Osteocyte (in vitro differentiated cells): Measurements from ENCODE around the gene PRLR. TPM values are rescaled to one million over a fixed set of nuclear protein-coding genes. Genes with fewer than 3 reads are reported as not detected.

ENCODE experiments used
- DNase-seq: peaks from one replicate; pipeline ENCODE4 v3.0.0; 2021; ENCODE audit warnings: mixed read lengths; ENCODE audit not compliant: unreplicated experiment; ENCODE audit errors: extremely low spot score
- H3K27ac Mint-ChIP-seq: one replicate; pipeline ENCODE4 v1.8.0; 2021; ENCODE audit warnings: mild to moderate bottlenecking, mixed read lengths; ENCODE audit not compliant: unreplicated experiment
- H3K27me3 Mint-ChIP-seq: one replicate; pipeline ENCODE4 v1.8.0; 2021; ENCODE audit warnings: mixed read lengths; ENCODE audit not compliant: unreplicated experiment
- H3K36me3 Mint-ChIP-seq: one replicate; pipeline ENCODE4 v1.8.0; 2021; ENCODE audit warnings: mixed read lengths; ENCODE audit not compliant: unreplicated experiment
- H3K4me1 Mint-ChIP-seq: one replicate; pipeline ENCODE4 v1.8.0; 2021; ENCODE audit warnings: mixed read lengths; ENCODE audit not compliant: unreplicated experiment
- H3K4me3 Mint-ChIP-seq: one replicate; pipeline ENCODE4 v1.8.0; 2021; ENCODE audit warnings: mild to moderate bottlenecking, moderate library complexity, mixed read lengths; ENCODE audit not compliant: unreplicated experiment
- H3K9me3 Mint-ChIP-seq: one replicate; pipeline ENCODE4 v1.8.0; 2021; ENCODE audit warnings: mixed read lengths; ENCODE audit not compliant: unreplicated experiment
- total RNA-seq: library from RNA; stranded (reverse); gene quantifications from 2 replicates; pipeline ENCODE4 v1.2.1, GENCODE V29; 2021
- TF ChIP-seq, protein P1 (sequence below): fragments of 200-600 bp; sonication (generic); IDR thresholded peaks from 2 replicates; pipeline ENCODE4 v1.5.0; 2021; ENCODE audit warnings: antibody characterized with exemption, mild to moderate bottlenecking, moderate library complexity

PRLR gene
- total RNA-seq, 1 donor from 2014 or later: 0.30 TPM

GRCh38 chr5:35067985-35068384 is 162.3 kb downstream of the PRLR start:
- Mint-ChIP-seq H3K27ac (no peak overlapping the region), H3K4me3 (no peak overlapping the region), H3K4me1 (no peaks in the 10 kb centered on the region), H3K36me3 (no peaks in the 10 kb centered on the region), H3K9me3 (no peaks in the 10 kb centered on the region), H3K27me3 (peaks cover 2% of the 10 kb centered on the region)
- DNase-seq: no peak
- TF ChIP-seq, protein P1, sequence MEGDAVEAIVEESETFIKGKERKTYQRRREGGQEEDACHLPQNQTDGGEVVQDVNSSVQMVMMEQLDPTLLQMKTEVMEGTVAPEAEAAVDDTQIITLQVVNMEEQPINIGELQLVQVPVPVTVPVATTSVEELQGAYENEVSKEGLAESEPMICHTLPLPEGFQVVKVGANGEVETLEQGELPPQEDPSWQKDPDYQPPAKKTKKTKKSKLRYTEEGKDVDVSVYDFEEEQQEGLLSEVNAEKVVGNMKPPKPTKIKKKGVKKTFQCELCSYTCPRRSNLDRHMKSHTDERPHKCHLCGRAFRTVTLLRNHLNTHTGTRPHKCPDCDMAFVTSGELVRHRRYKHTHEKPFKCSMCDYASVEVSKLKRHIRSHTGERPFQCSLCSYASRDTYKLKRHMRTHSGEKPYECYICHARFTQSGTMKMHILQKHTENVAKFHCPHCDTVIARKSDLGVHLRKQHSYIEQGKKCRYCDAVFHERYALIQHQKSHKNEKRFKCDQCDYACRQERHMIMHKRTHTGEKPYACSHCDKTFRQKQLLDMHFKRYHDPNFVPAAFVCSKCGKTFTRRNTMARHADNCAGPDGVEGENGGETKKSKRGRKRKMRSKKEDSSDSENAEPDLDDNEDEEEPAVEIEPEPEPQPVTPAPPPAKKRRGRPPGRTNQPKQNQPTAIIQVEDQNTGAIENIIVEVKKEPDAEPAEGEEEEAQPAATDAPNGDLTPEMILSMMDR: no peak

GRCh38 chr5:35066260-35066795 is 164.0 kb downstream of the PRLR start:
- Mint-ChIP-seq H3K4me1 (no peaks in the 10 kb centered on the region), H3K9me3 (no peaks in the 10 kb centered on the region), H3K4me3 (no peak overlapping the region), H3K36me3 (no peaks in the 10 kb centered on the region), H3K27ac (no peak overlapping the region), H3K27me3 (peaks cover 8% of the 10 kb centered on the region)
- TF ChIP-seq, protein P1: no peak
- DNase-seq: no peak

GRCh38 chr5:35063414-35063813 is 166.9 kb downstream of the PRLR start:
- H3K27ac Mint-ChIP-seq: no peak overlapping the region
- H3K27me3 Mint-ChIP-seq: peaks cover 16% of the 10 kb centered on the region
- no peak overlapping the region for H3K4me3 Mint-ChIP-seq
- no peaks in the 10 kb centered on the region for H3K9me3 Mint-ChIP-seq
- H3K4me1 Mint-ChIP-seq: no peaks in the 10 kb centered on the region
- TF ChIP-seq, protein P1: no peak
- no peak for DNase-seq
- H3K36me3 Mint-ChIP-seq: no peaks in the 10 kb centered on the region

- Mint-ChIP-seq H3K36me3 (no peaks in the 10 kb centered on the region), H3K27me3 (peaks cover 32% of the 10 kb centered on the region), H3K4me1 (no peaks in the 10 kb centered on the region), H3K27ac (no peak overlapping the region), H3K4me3 (no peak overlapping the region), H3K9me3 (no peaks in the 10 kb centered on the region)
- TF ChIP-seq, protein P1: no peak
- DNase-seq: no peak
Observed at GRCh38 chr5:35061211-35061770, 169.0 kb downstream of the PRLR start.

GRCh38 chr5:35060236-35060635 is 170.1 kb downstream of the PRLR start:
- H3K36me3 Mint-ChIP-seq: no peaks in the 10 kb centered on the region
- H3K4me3 Mint-ChIP-seq: no peak overlapping the region
- H3K27ac Mint-ChIP-seq: no peak overlapping the region
- H3K4me1 Mint-ChIP-seq: no peaks in the 10 kb centered on the region
- no peak for DNase-seq
- no peaks in the 10 kb centered on the region for H3K9me3 Mint-ChIP-seq
- TF ChIP-seq, protein P1: no peak
- H3K27me3 Mint-ChIP-seq: peaks cover 39% of the 10 kb centered on the region
